Measurements from ENCODE around the gene SZT2.

- no peak for TF ChIP-seq POU6F1 (CRISPR knock-in tag; IDR thresholded peaks at IDR 0.05; ENCODE audit: borderline replicate concordance, low read depth)
- no peak for TF ChIP-seq TCF4 (CRISPR knock-in tag; IDR thresholded peaks at IDR 0.05; ENCODE audit: borderline replicate concordance)
- TF ChIP-seq ZFP3 (CRISPR knock-in tag; IDR thresholded peaks at IDR 0.05): no peak
- TF ChIP-seq GLIS3 (CRISPR knock-in tag; IDR thresholded peaks at IDR 0.05): no peak
- TF ChIP-seq, protein P1, sequence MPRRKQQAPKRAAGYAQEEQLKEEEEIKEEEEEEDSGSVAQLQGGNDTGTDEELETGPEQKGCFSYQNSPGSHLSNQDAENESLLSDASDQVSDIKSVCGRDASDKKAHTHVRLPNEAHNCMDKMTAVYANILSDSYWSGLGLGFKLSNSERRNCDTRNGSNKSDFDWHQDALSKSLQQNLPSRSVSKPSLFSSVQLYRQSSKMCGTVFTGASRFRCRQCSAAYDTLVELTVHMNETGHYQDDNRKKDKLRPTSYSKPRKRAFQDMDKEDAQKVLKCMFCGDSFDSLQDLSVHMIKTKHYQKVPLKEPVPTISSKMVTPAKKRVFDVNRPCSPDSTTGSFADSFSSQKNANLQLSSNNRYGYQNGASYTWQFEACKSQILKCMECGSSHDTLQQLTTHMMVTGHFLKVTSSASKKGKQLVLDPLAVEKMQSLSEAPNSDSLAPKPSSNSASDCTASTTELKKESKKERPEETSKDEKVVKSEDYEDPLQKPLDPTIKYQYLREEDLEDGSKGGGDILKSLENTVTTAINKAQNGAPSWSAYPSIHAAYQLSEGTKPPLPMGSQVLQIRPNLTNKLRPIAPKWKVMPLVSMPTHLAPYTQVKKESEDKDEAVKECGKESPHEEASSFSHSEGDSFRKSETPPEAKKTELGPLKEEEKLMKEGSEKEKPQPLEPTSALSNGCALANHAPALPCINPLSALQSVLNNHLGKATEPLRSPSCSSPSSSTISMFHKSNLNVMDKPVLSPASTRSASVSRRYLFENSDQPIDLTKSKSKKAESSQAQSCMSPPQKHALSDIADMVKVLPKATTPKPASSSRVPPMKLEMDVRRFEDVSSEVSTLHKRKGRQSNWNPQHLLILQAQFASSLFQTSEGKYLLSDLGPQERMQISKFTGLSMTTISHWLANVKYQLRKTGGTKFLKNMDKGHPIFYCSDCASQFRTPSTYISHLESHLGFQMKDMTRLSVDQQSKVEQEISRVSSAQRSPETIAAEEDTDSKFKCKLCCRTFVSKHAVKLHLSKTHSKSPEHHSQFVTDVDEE (CRISPR knock-in tag; IDR thresholded peaks at IDR 0.05): no peak
- TF ChIP-seq ESRRG (CRISPR knock-in tag; IDR thresholded peaks at IDR 0.05): no peak
- no peak for TF ChIP-seq RARB (CRISPR knock-in tag; IDR thresholded peaks at IDR 0.05)
- TF ChIP-seq ZFP30 (CRISPR knock-in tag; IDR thresholded peaks at IDR 0.05): no peak
Observed at GRCh38 chr1:43491061-43491460, 101.4 kb downstream of the SZT2 start.
